GM13976 (cell line): ENCODE measurements around the gene AMOT.

ENCODE experiments used
- DNase-seq: peaks from one replicate; pipeline ENCODE4 v3.0.0; 2012; ENCODE audit warnings: low spot score
- in situ Hi-C: fragments of 300-500 bp; cut with MboI; formaldehyde crosslinking; loops from one replicate; pipeline ENCODE4 v1.12.0; 2022; ENCODE audit warnings: low sequenced_read_pairs, mixed read lengths, inconsistent platforms; ENCODE audit not compliant: unreplicated experiment
- TF ChIP-seq, protein P1 (sequence below): IDR thresholded peaks from 2 replicates; pipeline ENCODE4 v1.5.1; 2012; ENCODE audit warnings: borderline replicate concordance, mild to moderate bottlenecking; ENCODE audit not compliant: insufficient read depth; ENCODE audit errors: extremely low read depth, missing control alignments, control extremely low read depth

AMOT gene

DNA sequence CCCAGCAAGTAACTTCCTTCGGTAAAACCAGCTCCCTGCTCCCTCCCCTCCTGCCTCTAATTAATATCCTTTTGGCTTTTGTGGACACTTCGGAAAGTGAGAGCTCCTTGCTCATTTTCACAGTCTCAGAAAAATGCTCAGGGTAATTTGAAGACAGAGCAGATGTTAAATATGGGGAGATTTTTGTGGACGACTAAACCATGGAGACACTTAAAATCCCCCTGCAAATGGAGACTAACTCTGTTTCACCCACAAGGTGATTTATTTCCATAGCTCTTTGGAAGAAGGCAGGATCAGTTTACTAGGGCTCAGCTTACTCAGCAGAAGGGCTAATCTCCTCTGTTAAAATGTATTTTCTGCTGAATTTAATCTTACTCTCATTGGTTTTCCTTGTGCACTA lies 12.2 kb upstream of the AMOT start:
- in situ Hi-C loops = no loop called here
- no peak for DNase-seq
- TF ChIP-seq, protein P1, sequence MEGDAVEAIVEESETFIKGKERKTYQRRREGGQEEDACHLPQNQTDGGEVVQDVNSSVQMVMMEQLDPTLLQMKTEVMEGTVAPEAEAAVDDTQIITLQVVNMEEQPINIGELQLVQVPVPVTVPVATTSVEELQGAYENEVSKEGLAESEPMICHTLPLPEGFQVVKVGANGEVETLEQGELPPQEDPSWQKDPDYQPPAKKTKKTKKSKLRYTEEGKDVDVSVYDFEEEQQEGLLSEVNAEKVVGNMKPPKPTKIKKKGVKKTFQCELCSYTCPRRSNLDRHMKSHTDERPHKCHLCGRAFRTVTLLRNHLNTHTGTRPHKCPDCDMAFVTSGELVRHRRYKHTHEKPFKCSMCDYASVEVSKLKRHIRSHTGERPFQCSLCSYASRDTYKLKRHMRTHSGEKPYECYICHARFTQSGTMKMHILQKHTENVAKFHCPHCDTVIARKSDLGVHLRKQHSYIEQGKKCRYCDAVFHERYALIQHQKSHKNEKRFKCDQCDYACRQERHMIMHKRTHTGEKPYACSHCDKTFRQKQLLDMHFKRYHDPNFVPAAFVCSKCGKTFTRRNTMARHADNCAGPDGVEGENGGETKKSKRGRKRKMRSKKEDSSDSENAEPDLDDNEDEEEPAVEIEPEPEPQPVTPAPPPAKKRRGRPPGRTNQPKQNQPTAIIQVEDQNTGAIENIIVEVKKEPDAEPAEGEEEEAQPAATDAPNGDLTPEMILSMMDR = no peak

DNA sequence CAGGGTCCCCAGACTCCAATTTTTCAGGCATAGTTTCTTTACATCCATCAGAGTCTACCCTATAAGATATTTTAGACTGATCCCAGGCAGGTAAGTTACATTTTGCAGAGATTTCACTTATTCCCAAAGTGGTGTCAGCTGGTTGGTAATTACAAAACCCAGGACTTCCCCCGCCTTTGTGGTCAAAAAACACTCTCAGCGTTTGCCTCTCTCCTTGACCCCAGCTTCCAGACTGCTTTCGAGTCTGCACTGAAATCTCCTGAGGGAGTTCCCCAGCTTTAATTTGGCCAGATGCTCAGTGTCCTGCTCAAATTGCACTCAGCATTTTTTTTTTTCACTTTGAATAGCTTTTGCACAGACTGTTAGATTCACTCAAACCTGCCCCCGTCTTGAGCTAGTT lies 11.2 kb upstream of the AMOT start:
- DNase-seq = peak; percentile 50
- in situ Hi-C loops = no loop called here
- TF ChIP-seq, protein P1 = no peak

DNA sequence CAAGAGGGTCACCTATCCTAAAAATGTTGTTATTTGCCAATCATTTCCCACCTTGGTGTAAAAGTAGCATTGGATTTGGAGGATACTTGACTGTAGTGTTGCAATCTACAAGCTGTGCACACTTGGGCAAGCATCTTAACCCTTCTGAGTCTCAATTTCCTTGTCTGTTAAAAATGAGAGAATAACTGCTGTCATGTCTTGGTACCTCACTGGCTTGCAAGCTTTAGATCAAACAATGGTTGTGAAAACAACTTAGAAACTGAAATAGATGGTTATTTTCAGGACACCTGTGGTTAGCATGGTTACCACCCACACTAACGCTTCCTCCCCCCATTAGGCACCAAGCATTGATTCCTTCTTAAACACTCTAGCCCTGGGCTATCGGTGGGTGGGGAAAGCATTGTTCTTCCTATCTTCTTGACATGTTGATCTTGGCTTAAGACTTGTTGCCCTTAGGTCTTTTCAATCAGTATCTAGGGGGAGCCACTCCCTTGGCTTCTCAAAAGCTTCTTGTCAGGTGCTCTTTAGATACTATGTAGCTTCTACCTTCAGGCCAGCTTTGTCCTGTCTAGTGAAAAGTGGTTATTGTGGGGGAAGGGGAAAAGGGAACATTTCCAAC lies 10.6 kb upstream of the AMOT start:
- in situ Hi-C loops = no loop called here
- TF ChIP-seq, protein P1 = no peak
- peak; percentile 65 for DNase-seq

DNA sequence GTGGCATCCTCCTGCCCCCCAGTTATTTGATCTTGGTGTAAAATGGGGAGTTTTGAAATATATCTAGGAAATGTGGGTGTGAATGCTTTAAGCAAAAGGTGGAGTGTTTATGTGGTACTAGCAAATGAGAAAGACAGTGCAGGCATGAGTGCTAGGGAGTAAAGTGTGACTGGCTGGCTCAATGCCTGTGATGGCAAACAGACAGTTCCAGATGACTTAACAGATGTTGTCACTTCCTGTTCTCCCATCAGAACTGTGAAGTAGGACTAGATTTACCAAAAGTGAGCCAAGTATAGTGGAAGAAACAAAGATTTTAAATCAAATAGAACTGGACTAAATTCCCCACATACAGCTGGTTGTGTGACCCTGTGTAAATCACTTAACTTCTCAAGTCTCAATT lies 8.4 kb upstream of the AMOT start:
- TF ChIP-seq, protein P1 = no peak
- no peak for DNase-seq
- in situ Hi-C loops = no loop called here

DNA sequence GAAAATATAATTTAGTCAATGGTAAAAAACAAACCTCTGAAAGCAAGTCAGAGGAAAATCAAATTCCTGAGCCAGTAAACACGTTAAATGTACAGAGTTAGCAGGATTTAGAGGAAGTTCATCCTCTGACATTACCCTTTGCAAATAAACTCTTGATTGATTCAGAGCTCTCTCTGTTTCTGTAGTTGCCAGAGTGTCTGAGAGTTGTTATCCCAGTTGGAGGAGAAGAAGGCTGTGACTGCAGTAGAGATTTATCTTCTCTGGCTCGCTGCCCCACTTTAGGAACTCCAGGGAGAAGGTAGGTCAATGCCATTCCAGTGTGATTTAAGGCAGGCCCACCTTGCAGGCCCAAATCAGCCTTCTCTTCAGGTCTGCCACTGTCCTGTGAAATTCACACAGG lies 6.2 kb upstream of the AMOT start:
- TF ChIP-seq, protein P1 = no peak

DNA sequence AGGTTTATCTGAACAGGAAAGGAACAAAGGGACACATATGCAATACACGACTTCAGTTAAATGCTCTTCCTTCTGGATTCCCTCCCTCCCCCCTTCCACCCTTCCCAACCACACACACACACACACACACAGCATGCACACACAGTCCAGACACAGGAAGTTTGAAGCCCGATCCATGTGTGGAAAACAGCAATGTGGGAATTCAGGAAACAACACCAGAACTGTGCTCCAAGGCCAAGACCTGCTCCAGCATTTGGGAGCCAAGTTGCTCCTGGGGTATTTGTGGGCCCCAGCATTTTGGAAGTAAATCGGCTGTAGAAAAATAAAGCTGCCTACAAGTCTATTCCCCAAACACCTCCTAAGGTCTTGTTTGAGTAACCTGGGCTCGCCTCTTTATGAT lies 5.6 kb upstream of the AMOT start:
- no peak for DNase-seq
- in situ Hi-C loops = no loop called here
- TF ChIP-seq, protein P1 = no peak

More for the DNA sequence above, 6.2 kb upstream of the AMOT start:
- in situ Hi-C loops = no loop called here
- DNase-seq = no peak

DNA sequence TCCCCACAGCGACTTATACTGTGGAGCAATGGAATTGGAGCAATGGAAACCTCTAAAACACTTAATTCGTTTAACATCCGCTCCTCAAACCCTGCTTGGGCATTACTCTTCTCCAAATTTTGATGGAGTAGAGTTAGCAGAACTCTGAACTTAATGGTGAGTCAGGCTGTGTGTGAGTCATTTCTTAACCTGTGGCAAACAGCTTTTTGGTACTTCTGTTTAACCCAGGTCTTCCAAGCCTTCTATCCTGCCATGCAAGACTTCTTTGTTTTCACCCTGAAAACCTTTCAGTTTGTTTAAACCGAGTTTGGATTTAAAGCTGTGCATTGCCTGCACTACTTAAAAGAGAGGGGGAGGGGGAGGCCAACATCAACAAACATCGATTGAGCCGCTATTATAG lies 3.6 kb upstream of the AMOT start:
- TF ChIP-seq, protein P1 = no peak
- in situ Hi-C loops = no loop called here
- DNase-seq = no peak
